Left kidney (tissue), 2 donors: Measurements from ENCODE around the gene UBASH3B. TPM values are rescaled to one million over a fixed set of nuclear protein-coding genes. Genes with fewer than 3 reads are reported as not detected.

Experiments
- DNase-seq: peaks from one replicate; pipeline ENCODE4 v3.0.0-alpha.2; 2013
- polyA plus RNA-seq: library from polyadenylated mRNA; unstranded; fragments of 120-200 nt; gene quantifications from one replicate; pipeline ENCODE4 v1.2.1, GENCODE V29; 2013; ENCODE audit not compliant: insufficient read length

Gene UBASH3B
- polyA plus RNA-seq, 1 donor, result 8.5 TPM

- no peak for DNase-seq
These were observed 128.9 kb downstream of the UBASH3B start for GRCh38 chr11:122784325-122784955.

- DNase-seq, result no peak
These were observed 129.6 kb downstream of the UBASH3B start for GRCh38 chr11:122785031-122785541.

GRCh38 chr11:122786896-122787295 lies 131.4 kb downstream of the UBASH3B start:
- DNase-seq, result no peak

- no peak for DNase-seq
These were observed 133.4 kb downstream of the UBASH3B start for GRCh38 chr11:122788781-122789535.

- no peak for DNase-seq
These were observed 134.4 kb downstream of the UBASH3B start for GRCh38 chr11:122789907-122790306.

- DNase-seq, result no peak
These were observed 135.9 kb downstream of the UBASH3B start for GRCh38 chr11:122791411-122791810.

GRCh38 chr11:122791836-122792235 lies 136.3 kb downstream of the UBASH3B start:
- no peak for DNase-seq

- no peak for DNase-seq
These were observed 138.0 kb downstream of the UBASH3B start for GRCh38 chr11:122793515-122793914.

GRCh38 chr11:122795307-122795706 lies 139.8 kb downstream of the UBASH3B start:
- DNase-seq, result no peak

GRCh38 chr11:122796128-122796717 lies 140.7 kb downstream of the UBASH3B start:
- no peak for DNase-seq

GRCh38 chr11:122797651-122798050 lies 142.1 kb downstream of the UBASH3B start:
- no peak for DNase-seq

- DNase-seq, result no peak
These were observed 144.0 kb downstream of the UBASH3B start for GRCh38 chr11:122799406-122800105.

GRCh38 chr11:122802876-122803275 lies 147.4 kb downstream of the UBASH3B start:
- DNase-seq, result no peak

- no peak for DNase-seq
These were observed 147.8 kb downstream of the UBASH3B start for GRCh38 chr11:122803306-122803705.

GRCh38 chr11:122803716-122804115 lies 148.2 kb downstream of the UBASH3B start:
- DNase-seq, result no peak

GRCh38 chr11:122804161-122804560 lies 148.6 kb downstream of the UBASH3B start:
- DNase-seq, result no peak

GRCh38 chr11:122804796-122805195 lies 149.3 kb downstream of the UBASH3B start:
- no peak for DNase-seq

GRCh38 chr11:122807731-122808477 lies 152.4 kb downstream of the UBASH3B start:
- no peak for DNase-seq

- DNase-seq, result no peak
These were observed 153.0 kb downstream of the UBASH3B start for GRCh38 chr11:122808478-122808869.

GRCh38 chr11:122809866-122810265 lies 154.3 kb downstream of the UBASH3B start:
- no peak for DNase-seq

GRCh38 chr11:122811721-122812120 lies 156.2 kb downstream of the UBASH3B start:
- DNase-seq, result no peak

GRCh38 chr11:122812638-122813037 lies 157.1 kb downstream of the UBASH3B start:
- DNase-seq, result no peak
